DOHH2 (cell line): ENCODE measurements around the gene TNRC6C.

Experiments used
- H3F3A ChIP-seq: fragments of 200-600 bp; sonication (generic), shearing (Covaris generic); 2 replicates; pipeline ENCODE4 v1.6.0; 2016; ENCODE audit warnings: antibody characterized with exemption, mild to moderate bottlenecking; ENCODE audit not compliant: control insufficient read depth, insufficient read depth
- H3K27ac ChIP-seq: fragments of 200-600 bp; sonication (generic); 2 replicates; pipeline ENCODE4 v1.5.1; 2014; ENCODE audit warnings: low read depth, mild to moderate bottlenecking, low read length, moderate library complexity
- H3K27me3 ChIP-seq: fragments of 200-600 bp; sonication (generic); 2 replicates; pipeline ENCODE4 v1.6.1; 2014; ENCODE audit warnings: mild to moderate bottlenecking, low read length, mixed read lengths; ENCODE audit not compliant: control insufficient read depth
- H3K36me3 ChIP-seq: fragments of 200-600 bp; sonication (generic); 2 replicates; pipeline ENCODE4 v1.6.1; 2014; ENCODE audit warnings: mild to moderate bottlenecking, low read length, moderate library complexity, mixed read lengths; ENCODE audit not compliant: control insufficient read depth
- H3K4me1 ChIP-seq: fragments of 200-600 bp; sonication (generic); 2 replicates; pipeline ENCODE4 v1.6.1; 2014; ENCODE audit warnings: mild to moderate bottlenecking, low read length, mixed read lengths; ENCODE audit not compliant: control insufficient read depth
- H3K4me2 ChIP-seq: fragments of 200-600 bp; sonication (generic); 2 replicates; pipeline ENCODE4 v1.6.0; 2014; ENCODE audit warnings: mild to moderate bottlenecking, low read length, moderate library complexity
- H3K4me3 ChIP-seq: fragments of 200-600 bp; sonication (generic); 2 replicates; pipeline ENCODE4 v1.5.1; 2014; ENCODE audit warnings: mild to moderate bottlenecking, low read length, mixed read lengths
- H3K79me2 ChIP-seq: fragments of 200-600 bp; sonication (generic); 2 replicates; pipeline ENCODE4 v1.6.1; 2014; ENCODE audit warnings: mild to moderate bottlenecking, low read length, mixed read lengths; ENCODE audit not compliant: control insufficient read depth
- H3K9me2 ChIP-seq: fragments of 200-600 bp; sonication (generic); replicated peaks from 2 replicates; pipeline ENCODE4 v1.6.1; 2014; ENCODE audit warnings: mild to moderate bottlenecking, low read length, mixed read lengths; ENCODE audit not compliant: control insufficient read depth
- H3K9me3 ChIP-seq: fragments of 200-600 bp; sonication (generic); 2 replicates; pipeline ENCODE4 v1.6.1; 2014; ENCODE audit warnings: antibody characterized with exemption, low read length, mixed read lengths; ENCODE audit not compliant: control insufficient read depth, insufficient read depth
- H4K20me1 ChIP-seq: fragments of 200-600 bp; sonication (generic); 2 replicates; pipeline ENCODE4 v1.6.0; 2014; ENCODE audit warnings: low read depth, mild to moderate bottlenecking, antibody characterized with exemption, low read length, moderate library complexity; ENCODE audit not compliant: control insufficient read depth, insufficient read depth
- CTCF ChIP-seq: fragments of 200-600 bp; sonication (generic); IDR thresholded peaks from one replicate; pipeline ENCODE4 v1.5.1; 2014; ENCODE audit warnings: antibody characterized with exemption, mild to moderate bottlenecking, low read depth, low read length; ENCODE audit not compliant: poor library complexity, severe bottlenecking
- EZH2phosphoT487 ChIP-seq: fragments of 200-600 bp; sonication (generic); IDR thresholded peaks from 2 replicates; pipeline ENCODE4 v1.6.1; 2017; ENCODE audit warnings: borderline replicate concordance, mild to moderate bottlenecking, antibody characterized with exemption, low read length, moderate library complexity, mixed read lengths

Gene TNRC6C

GRCh38 chr17:78022425-78022824 is 63.9 kb downstream of the TNRC6C start:
- Histone ChIP-seq H3K79me2 (no peaks in the 10 kb centered on the region), H3K4me2 (no peak overlapping the region), H3K36me3 (no peaks in the 10 kb centered on the region), H3K4me1 (no peaks in the 10 kb centered on the region), H3F3A (no peaks in the 10 kb centered on the region; the same call in 1 of the 2 replicates), H3K4me3 (no peak overlapping the region), H3K27me3 (no peaks in the 10 kb centered on the region), H4K20me1 (no peaks in the 10 kb centered on the region), H3K27ac (no peak overlapping the region), H3K9me3 (no peaks in the 10 kb centered on the region), H3K9me2 (no peaks in the 10 kb centered on the region)
- TF ChIP-seq EZH2phosphoT487 = no peak
- TF ChIP-seq CTCF = no peak

GRCh38 chr17:78023042-78023441 is 64.5 kb downstream of the TNRC6C start:
- TF ChIP-seq CTCF (no peak), EZH2phosphoT487 (no peak)
- Histone ChIP-seq H3K4me1 (no peaks in the 10 kb centered on the region), H3K4me2 (no peak overlapping the region), H3K27ac (no peak overlapping the region), H3K9me3 (no peaks in the 10 kb centered on the region), H3K27me3 (no peaks in the 10 kb centered on the region), H3K36me3 (no peaks in the 10 kb centered on the region), H3K9me2 (no peaks in the 10 kb centered on the region), H4K20me1 (no peaks in the 10 kb centered on the region), H3K4me3 (no peak overlapping the region), H3K79me2 (no peaks in the 10 kb centered on the region), H3F3A (no peaks in the 10 kb centered on the region; the same call in 1 of the 2 replicates)

- no peak for TF ChIP-seq CTCF
- TF ChIP-seq EZH2phosphoT487 = no peak
- H3K9me3 ChIP-seq = no peaks in the 10 kb centered on the region
- peaks cover under 1% of the 10 kb centered on the region; the same call in 1 of the 2 replicates for H3K36me3 ChIP-seq
- H3K79me2 ChIP-seq = no peaks in the 10 kb centered on the region
- no peaks in the 10 kb centered on the region for H3K4me1 ChIP-seq
- no peaks in the 10 kb centered on the region for H3F3A ChIP-seq
- no peaks in the 10 kb centered on the region for H3K9me2 ChIP-seq
- H3K27ac ChIP-seq = no peak overlapping the region
- no peak overlapping the region for H3K4me3 ChIP-seq
- no peaks in the 10 kb centered on the region for H4K20me1 ChIP-seq
- H3K4me2 ChIP-seq = no peak overlapping the region
- no peaks in the 10 kb centered on the region for H3K27me3 ChIP-seq
These were observed 67.9 kb downstream of the TNRC6C start for GRCh38 chr17:78026381-78026780.
